ENCODE measurements around the gene BBS10.

DNA sequence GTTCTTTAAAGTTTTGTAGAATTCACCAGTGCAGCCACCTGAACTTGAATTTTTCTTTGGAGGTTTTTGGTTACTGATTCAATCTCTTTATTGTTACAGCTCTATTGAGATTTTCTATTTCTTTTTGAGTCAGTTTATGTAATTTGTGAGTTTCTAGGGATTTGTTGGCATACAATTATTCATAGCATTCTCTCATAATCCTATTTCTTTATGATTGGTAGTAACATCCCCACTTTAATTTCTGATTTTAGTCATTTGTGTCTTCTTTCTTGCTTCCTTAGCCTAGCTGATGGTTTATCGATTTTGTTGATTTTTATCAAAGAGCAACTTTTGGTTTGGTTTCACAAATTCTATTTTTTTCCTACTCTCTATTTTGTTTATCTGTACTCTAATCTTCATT, 17.9 kb upstream of the BBS10 start:
- TF ChIP-seq, protein P1, sequence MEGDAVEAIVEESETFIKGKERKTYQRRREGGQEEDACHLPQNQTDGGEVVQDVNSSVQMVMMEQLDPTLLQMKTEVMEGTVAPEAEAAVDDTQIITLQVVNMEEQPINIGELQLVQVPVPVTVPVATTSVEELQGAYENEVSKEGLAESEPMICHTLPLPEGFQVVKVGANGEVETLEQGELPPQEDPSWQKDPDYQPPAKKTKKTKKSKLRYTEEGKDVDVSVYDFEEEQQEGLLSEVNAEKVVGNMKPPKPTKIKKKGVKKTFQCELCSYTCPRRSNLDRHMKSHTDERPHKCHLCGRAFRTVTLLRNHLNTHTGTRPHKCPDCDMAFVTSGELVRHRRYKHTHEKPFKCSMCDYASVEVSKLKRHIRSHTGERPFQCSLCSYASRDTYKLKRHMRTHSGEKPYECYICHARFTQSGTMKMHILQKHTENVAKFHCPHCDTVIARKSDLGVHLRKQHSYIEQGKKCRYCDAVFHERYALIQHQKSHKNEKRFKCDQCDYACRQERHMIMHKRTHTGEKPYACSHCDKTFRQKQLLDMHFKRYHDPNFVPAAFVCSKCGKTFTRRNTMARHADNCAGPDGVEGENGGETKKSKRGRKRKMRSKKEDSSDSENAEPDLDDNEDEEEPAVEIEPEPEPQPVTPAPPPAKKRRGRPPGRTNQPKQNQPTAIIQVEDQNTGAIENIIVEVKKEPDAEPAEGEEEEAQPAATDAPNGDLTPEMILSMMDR (conservative IDR thresholded peaks at IDR 0.05; ENCODE audit: low read depth, low read length) = no peak
- TF ChIP-seq CEBPB (IDR thresholded peaks at IDR 0.05; ENCODE audit: low read depth, low read length) (no peak), POLR2A (IDR thresholded peaks at IDR 0.05; ENCODE audit: low read depth, low read length) (no peak), MXI1 (IDR thresholded peaks at IDR 0.05; ENCODE audit: borderline replicate concordance, low read depth, low read length) (no peak), RAD21 (IDR thresholded peaks at IDR 0.05; ENCODE audit: low read length) (no peak), NFE2L2 (IDR thresholded peaks at IDR 0.05; ENCODE audit: low read depth, low read length) (no peak), BHLHE40 (IDR thresholded peaks at IDR 0.05; ENCODE audit: low read depth, low read length) (no peak), RCOR1 (IDR thresholded peaks at IDR 0.05; ENCODE audit: insufficient replicate concordance, low read length) (no peak), MAZ (IDR thresholded peaks at IDR 0.05; ENCODE audit: borderline replicate concordance, low read depth, low read length) (no peak)
- TF ChIP-seq, protein P2, sequence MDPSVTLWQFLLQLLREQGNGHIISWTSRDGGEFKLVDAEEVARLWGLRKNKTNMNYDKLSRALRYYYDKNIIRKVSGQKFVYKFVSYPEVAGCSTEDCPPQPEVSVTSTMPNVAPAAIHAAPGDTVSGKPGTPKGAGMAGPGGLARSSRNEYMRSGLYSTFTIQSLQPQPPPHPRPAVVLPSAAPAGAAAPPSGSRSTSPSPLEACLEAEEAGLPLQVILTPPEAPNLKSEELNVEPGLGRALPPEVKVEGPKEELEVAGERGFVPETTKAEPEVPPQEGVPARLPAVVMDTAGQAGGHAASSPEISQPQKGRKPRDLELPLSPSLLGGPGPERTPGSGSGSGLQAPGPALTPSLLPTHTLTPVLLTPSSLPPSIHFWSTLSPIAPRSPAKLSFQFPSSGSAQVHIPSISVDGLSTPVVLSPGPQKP (IDR thresholded peaks at IDR 0.05; ENCODE audit: borderline replicate concordance, low read depth, low read length) = no peak
- TF ChIP-seq, protein P3, sequence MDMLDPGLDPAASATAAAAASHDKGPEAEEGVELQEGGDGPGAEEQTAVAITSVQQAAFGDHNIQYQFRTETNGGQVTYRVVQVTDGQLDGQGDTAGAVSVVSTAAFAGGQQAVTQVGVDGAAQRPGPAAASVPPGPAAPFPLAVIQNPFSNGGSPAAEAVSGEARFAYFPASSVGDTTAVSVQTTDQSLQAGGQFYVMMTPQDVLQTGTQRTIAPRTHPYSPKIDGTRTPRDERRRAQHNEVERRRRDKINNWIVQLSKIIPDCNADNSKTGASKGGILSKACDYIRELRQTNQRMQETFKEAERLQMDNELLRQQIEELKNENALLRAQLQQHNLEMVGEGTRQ (IDR thresholded peaks at IDR 0.05; ENCODE audit: low read depth, low read length) = no peak
